GM13976 (cell line): ENCODE results near the gene PNMA5.
"Not testable (repeated sequence)": the region's sequence is repeated elsewhere in the genome, so short reads cannot be mapped to it uniquely, and the experiment has no call there.

Experiments
- DNase-seq: peaks from one replicate; pipeline ENCODE4 v3.0.0; 2012; ENCODE audit warnings: low spot score
- in situ Hi-C: fragments of 300-500 bp; cut with MboI; formaldehyde crosslinking; loops from one replicate; pipeline ENCODE4 v1.12.0; 2022; ENCODE audit warnings: low sequenced_read_pairs, mixed read lengths, inconsistent platforms; ENCODE audit not compliant: unreplicated experiment
- TF ChIP-seq, protein P1 (sequence below): IDR thresholded peaks from 2 replicates; pipeline ENCODE4 v1.5.1; 2012; ENCODE audit warnings: borderline replicate concordance, mild to moderate bottlenecking; ENCODE audit not compliant: insufficient read depth; ENCODE audit errors: extremely low read depth, missing control alignments, control extremely low read depth

PNMA5 gene

DNA sequence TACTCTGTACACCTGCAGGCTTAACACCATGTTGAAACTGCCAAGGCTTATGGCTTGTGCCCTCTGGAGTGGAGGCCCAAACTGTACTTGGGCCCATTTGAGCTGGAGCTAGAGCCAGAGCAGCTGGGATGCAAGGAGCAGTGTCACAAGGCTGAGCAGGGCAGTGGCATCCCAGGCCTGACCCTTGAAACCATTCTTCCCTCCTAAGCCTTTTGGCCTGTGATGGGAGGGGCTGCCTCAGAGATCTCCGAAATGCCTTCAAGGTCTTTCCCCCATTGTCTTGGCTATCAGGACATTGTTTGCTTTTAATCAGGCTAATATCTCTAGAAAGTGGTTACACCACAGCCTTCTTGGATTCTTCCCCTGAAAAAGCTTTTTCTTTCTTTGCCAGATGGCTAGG, 10.9 kb upstream of the PNMA5 start:
- in situ Hi-C loops: no loop called here
- TF ChIP-seq, protein P1, sequence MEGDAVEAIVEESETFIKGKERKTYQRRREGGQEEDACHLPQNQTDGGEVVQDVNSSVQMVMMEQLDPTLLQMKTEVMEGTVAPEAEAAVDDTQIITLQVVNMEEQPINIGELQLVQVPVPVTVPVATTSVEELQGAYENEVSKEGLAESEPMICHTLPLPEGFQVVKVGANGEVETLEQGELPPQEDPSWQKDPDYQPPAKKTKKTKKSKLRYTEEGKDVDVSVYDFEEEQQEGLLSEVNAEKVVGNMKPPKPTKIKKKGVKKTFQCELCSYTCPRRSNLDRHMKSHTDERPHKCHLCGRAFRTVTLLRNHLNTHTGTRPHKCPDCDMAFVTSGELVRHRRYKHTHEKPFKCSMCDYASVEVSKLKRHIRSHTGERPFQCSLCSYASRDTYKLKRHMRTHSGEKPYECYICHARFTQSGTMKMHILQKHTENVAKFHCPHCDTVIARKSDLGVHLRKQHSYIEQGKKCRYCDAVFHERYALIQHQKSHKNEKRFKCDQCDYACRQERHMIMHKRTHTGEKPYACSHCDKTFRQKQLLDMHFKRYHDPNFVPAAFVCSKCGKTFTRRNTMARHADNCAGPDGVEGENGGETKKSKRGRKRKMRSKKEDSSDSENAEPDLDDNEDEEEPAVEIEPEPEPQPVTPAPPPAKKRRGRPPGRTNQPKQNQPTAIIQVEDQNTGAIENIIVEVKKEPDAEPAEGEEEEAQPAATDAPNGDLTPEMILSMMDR: no peak
- DNase-seq: no peak

DNA sequence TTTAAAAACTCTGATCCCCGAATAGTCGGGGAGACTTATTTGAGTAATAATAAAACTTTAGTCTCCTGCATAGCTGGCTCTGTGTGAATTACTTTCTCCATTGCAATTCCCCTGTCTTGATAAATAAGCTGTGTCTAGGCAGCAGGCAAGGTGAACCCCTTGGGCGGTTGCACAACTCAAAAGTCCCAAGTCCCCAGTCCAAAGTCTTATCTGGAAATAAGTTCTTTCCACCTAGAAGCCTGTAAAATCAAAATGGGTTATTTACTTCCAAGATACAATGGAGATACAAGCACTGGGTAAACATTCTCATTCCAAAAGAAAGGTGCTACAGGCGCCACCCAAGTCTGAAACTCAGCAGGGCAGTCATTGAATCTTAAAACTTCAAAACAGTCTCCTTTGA, 10.1 kb upstream of the PNMA5 start:
- TF ChIP-seq, protein P1: no peak
- DNase-seq: no peak
- in situ Hi-C loops: no loop called here

DNA sequence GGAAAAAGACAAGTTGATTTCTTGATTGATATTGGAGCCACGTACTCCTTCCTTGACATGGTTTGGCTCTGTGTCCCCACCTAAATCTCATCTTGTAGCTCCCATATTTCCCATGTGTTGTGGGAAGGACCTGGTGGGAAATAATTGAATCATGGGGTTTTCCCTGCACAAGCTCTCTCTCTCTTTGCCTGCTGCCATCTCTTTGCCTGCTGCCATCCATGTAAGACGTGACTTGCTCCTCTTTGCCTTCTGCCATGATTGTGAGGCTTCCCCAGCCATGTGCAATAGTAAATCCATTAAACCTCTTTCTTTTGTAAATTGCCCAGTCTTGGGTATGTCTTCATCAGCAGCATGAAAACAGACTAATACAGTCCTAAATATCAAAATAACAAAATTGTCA, 8.3 kb upstream of the PNMA5 start:
- in situ Hi-C loops, DNase-seq: not testable (repeated sequence)

DNA sequence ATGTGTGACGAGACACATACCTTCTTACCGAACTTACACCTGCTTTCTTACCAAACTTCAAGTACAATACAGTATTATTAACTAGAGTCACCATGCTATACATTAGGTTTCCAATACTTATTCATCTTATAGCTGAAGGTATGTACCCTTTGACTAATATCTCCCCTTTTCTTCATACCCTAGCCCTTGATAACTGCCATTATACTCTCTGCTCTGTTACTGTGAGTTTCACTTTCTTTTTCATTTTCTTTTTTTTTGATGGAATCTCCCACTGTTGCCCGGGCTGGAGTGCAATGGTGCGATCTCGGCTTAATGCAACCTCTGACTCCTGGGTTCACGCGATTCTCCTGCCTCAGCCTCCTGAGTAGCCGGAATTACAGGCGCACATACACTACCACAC, 3.4 kb upstream of the PNMA5 start:
- DNase-seq: no peak
- in situ Hi-C loops: no loop called here
- TF ChIP-seq, protein P1: no peak

DNA sequence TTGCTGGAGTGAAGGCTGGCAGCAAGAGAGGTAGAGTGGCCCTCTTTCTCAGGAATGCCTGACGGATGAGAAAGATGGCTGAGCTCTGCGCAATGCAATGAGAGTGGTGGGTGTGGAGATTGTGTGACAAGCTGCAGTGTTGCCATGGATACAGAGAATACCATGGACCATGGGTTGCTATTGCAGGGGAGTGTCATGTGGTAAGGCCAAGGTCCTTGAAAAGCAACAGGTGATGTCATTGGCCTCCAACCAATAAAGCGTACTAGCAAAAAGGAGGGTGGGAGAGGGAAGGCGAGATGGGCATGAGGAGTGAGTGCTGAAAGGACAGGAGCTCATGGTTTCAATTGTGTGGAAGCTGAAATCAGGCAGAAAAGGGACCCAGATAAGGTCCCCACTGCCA, 1.8 kb downstream of the PNMA5 start:
- in situ Hi-C loops: no loop called here
- DNase-seq: no peak
- TF ChIP-seq, protein P1: no peak

DNA sequence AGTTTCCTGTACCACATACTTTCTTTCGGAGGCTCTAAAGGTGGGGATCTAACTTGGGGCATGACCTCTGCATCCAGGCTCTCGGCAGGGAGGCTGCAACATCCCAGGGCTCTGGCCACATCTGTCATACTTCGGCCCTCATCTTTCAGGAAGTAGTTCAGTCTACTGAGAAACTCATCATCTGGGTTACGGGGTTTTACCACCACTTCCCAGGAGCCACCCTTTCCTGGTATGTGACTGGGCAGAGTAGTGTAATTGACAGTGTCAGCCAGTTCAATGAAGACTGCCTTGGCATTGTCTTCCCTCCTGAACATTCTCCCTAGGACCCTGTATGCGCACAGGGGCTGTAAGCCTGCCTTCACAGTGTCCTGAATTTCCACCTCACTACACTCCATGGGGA, 2.8 kb downstream of the PNMA5 start:
- in situ Hi-C loops: no loop called here
- no peak for DNase-seq
- TF ChIP-seq, protein P1: no peak

DNA sequence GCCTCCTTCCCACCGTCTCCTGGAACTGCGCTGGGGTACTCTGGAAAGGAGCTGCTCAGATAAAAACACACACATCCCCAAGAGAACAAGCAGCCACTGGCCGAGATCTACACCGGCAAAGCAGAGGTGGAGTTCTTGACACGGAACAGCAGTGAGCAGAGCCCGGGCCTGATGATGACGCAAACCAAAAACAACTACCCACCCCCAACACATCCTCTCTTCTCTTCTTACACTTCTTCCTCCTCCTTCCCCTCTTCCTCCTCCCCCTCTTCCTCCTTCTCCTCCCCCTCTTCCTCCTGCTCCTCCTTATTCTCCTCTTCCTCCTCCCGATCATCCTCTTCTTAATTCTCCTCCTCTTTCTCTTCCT, 4.6 kb downstream of the PNMA5 start:
- TF ChIP-seq, protein P1: no peak
- in situ Hi-C loops: no loop called here
- DNase-seq: peak; percentile 61
